Omental fat pad (tissue), 4 donors: ENCODE results near the gene MRPL10. TPM values are rescaled to one million over a fixed set of nuclear protein-coding genes. Genes with fewer than 3 reads are reported as not detected.

Experiments
- ATAC-seq: fragments of 150-250 bp; one replicate; pipeline ENCODE4 v1.9.1; 2016; ENCODE audit warnings: mild to moderate bottlenecking, moderate library complexity; ENCODE audit not compliant: low FRiP score
- DNase-seq: peaks from one replicate; pipeline ENCODE4 v3.0.0-alpha.2; 2019; ENCODE audit warnings: low spot score
- CTCF ChIP-seq, 3 donors: fragments of 450-650 bp; IDR thresholded peaks; one replicate each; pipeline ENCODE4 v1.5.1; 2016 to 2017; ENCODE audit warnings: antibody characterized with exemption in 3 of 3, mild to moderate bottlenecking in 3 of 3, moderate library complexity in 2 of 3
- total RNA-seq, 4 donors: library from RNA; depleted of rRNA; stranded (reverse); fragments of >200 nt; gene quantifications; one replicate each; pipeline ENCODE4 v1.1.0, GENCODE V29; 2016

The MRPL10 gene
- total RNA-seq, 4 donors from 2014 or later, result 23.1 to 50.5 (median 36.8) TPM

- no peak for ATAC-seq
- DNase-seq, result no peak
- no peak for TF ChIP-seq CTCF (IDR thresholded peaks at IDR 0.05)
Measured at GRCh38 chr17:47819475-47819874, 11.9 kb downstream of the MRPL10 start.

- no peak for ATAC-seq
- no peak for TF ChIP-seq CTCF (IDR thresholded peaks at IDR 0.05)
Measured at GRCh38 chr17:47818002-47818695, 13.2 kb downstream of the MRPL10 start.

GRCh38 chr17:47816947-47817346 is 14.4 kb downstream of the MRPL10 start:
- DNase-seq (no peak), ATAC-seq (no peak)
- TF ChIP-seq CTCF (IDR thresholded peaks at IDR 0.05), result no peak

More at GRCh38 chr17:47818002-47818695, 13.2 kb downstream of the MRPL10 start:
- DNase-seq, result no peak

- TF ChIP-seq CTCF (IDR thresholded peaks at IDR 0.05), result no peak
- DNase-seq, result no peak
- ATAC-seq, result no peak
Measured at GRCh38 chr17:47816111-47816735, 15.1 kb downstream of the MRPL10 start.

GRCh38 chr17:47815106-47815918 is 16.0 kb downstream of the MRPL10 start:
- DNase-seq (no peak), ATAC-seq (no peak)
- TF ChIP-seq CTCF (IDR thresholded peaks at IDR 0.05), result no peak

GRCh38 chr17:47813512-47814031 is 17.8 kb downstream of the MRPL10 start:
- DNase-seq (no peak), ATAC-seq (no peak)
- TF ChIP-seq CTCF (IDR thresholded peaks at IDR 0.05), result no peak
